Measurements from ENCODE around the gene PRSS12. TPM values are rescaled to one million over a fixed set of nuclear protein-coding genes. Genes with fewer than 3 reads are reported as not detected.

The PRSS12 gene
- polyA plus RNA-seq, 1 of the 3 experiments (the other 2 are of a cell fraction), result 137 TPM

DNA sequence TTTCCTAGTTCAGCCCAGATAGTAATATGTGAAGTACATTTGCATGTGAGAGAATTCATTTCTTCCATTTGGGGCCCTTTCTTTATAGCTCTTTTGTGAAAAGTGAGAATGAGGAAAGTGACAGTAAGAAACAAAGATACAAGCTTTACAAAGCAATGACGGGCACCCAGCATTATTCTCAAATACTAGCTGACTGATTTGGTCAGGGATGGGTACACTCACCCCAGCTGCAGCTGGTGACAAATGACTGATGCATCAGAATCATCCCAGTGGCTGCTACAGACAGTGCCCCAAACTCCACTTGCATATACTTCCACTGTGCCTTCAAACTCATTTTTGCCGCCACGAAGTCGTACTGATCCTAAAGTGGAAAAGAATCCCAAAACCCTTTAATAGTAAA is 14.8 kb downstream of the PRSS12 start:
- Histone ChIP-seq H2AFZ (ENCODE audit: low read depth) (no peak overlapping the region), H3K79me2 (ENCODE audit: insufficient read depth) (peaks cover 56% of the 10 kb centered on the region), H3K27me3 (ENCODE audit: insufficient read depth) (no peaks in the 10 kb centered on the region), H3K27ac (ENCODE audit: low read depth in 2 of 2, low read length in 1 of 2) (peak overlapping the region in 1 of 2 experiments; percentile 92; a peak in 2 of 4 replicates), H3K4me2 (peak overlapping the region; percentile 55; the same call in 1 of the 2 replicates), H3F3A (replicated peaks; ENCODE audit: insufficient read depth) (peaks cover 24% of the 10 kb centered on the region), H3K9me3 (no peaks in the 10 kb centered on the region), H3K36me3 (replicated peaks in 1 of 2; ENCODE audit: control insufficient read depth in 1 of 2, insufficient read depth in 2 of 2, low read length in 1 of 2) (peaks cover 5 to 7% of the 10 kb centered on the region in 2 experiments), H3K4me3 (ENCODE audit: low read depth in 2 of 2, low read length in 1 of 2) (no peak overlapping the region), H3K9ac (peak overlapping the region; percentile 32; the same call in 1 of the 2 replicates), H4K20me1 (ENCODE audit: insufficient read depth) (no peaks in the 10 kb centered on the region), H3K9me2 (no peaks in the 10 kb centered on the region), H3K4me1 (ENCODE audit: control insufficient read depth in 1 of 2, insufficient read depth in 2 of 2, low read depth in 1 of 2, low read length in 1 of 2) (peaks cover 23 to 32% of the 10 kb centered on the region in 2 experiments)
- WGBS (ENCODE audit: low lambda C conversion rate), result 71% methylated on average over 4 of the region's 4 CpGs
- ChIA-PET POLR2A (no interaction called here), CTCF (interaction anchor here (1.3 to 10.3 kb wide), 3 partner anchors 15 to 39 kb away, joined by 3 to 102 read pairs (median 5); partner anchors contain the start of gene PRSS12)
- TF ChIP-seq SIN3A (IDR thresholded peaks at IDR 0.05; ENCODE audit: borderline replicate concordance, low read depth, low read length), result no peak
- peak; percentile 75 for TF ChIP-seq PBX3 (IDR thresholded peaks at IDR 0.05)
- TF ChIP-seq JUND (IDR thresholded peaks at IDR 0.05), result peak; percentile 12; the same call in 1 of the 2 replicates
- peak; percentile 80 for TF ChIP-seq RFX5 (IDR thresholded peaks at IDR 0.05; ENCODE audit: low read length)
- TF ChIP-seq NFIC (IDR thresholded peaks at IDR 0.05; ENCODE audit: borderline replicate concordance), result no peak
- peak; percentile 9; the same call in 1 of the 2 replicates for TF ChIP-seq TCF12 (IDR thresholded peaks at IDR 0.05)
- no peak for DNase-seq

- Histone ChIP-seq H3K9me3 (no peaks in the 10 kb centered on the region), H2AFZ (ENCODE audit: low read depth) (no peak overlapping the region), H3K9ac (no peak overlapping the region), H3K4me3 (ENCODE audit: low read depth in 2 of 2, low read length in 1 of 2) (no peak overlapping the region), H3K9me2 (no peaks in the 10 kb centered on the region), H3K4me1 (ENCODE audit: control insufficient read depth in 1 of 2, insufficient read depth in 2 of 2, low read depth in 1 of 2, low read length in 1 of 2) (peaks cover 25 to 32% of the 10 kb centered on the region in 2 experiments), H4K20me1 (ENCODE audit: insufficient read depth) (no peaks in the 10 kb centered on the region), H3K4me2 (no peak overlapping the region), H3K27ac (ENCODE audit: low read depth in 2 of 2, low read length in 1 of 2) (no peak overlapping the region), H3K27me3 (ENCODE audit: insufficient read depth) (no peaks in the 10 kb centered on the region), H3K79me2 (ENCODE audit: insufficient read depth) (peaks cover 34% of the 10 kb centered on the region), H3F3A (replicated peaks; ENCODE audit: insufficient read depth) (peaks cover 24% of the 10 kb centered on the region), H3K36me3 (replicated peaks in 1 of 2; ENCODE audit: control insufficient read depth in 1 of 2, insufficient read depth in 2 of 2, low read length in 1 of 2) (peaks cover 12 to 15% of the 10 kb centered on the region in 2 experiments)
- WGBS (ENCODE audit: low lambda C conversion rate), result 92% methylated on average over 4 of the region's 4 CpGs
- DNase-seq, result no peak
- ChIA-PET CTCF (interaction anchor here (1.9 to 10.3 kb wide), 2 partner anchors 17 to 51 kb away, joined by 4 to 102 read pairs; partner anchors contain the start of gene PRSS12), POLR2A (no interaction called here)
- TF ChIP-seq RXRA (IDR thresholded peaks at IDR 0.05; ENCODE audit: borderline replicate concordance, low read depth) (no peak), SMC3 (IDR thresholded peaks at IDR 0.05; ENCODE audit: low read depth, low read length) (no peak), CHD2 (IDR thresholded peaks at IDR 0.05; ENCODE audit: low read length, partially characterized antibody) (no peak), YY1 (IDR thresholded peaks at IDR 0.05; ENCODE audit: low read depth) (no peak), TEAD4 (IDR thresholded peaks at IDR 0.05; ENCODE audit: borderline replicate concordance, insufficient read depth) (no peak), EZH2phosphoT487 (IDR thresholded peaks at IDR 0.05; ENCODE audit: borderline replicate concordance, low read depth) (no peak), ELF1 (IDR thresholded peaks at IDR 0.05) (no peak), SIN3A (IDR thresholded peaks at IDR 0.05; ENCODE audit: borderline replicate concordance, low read depth, low read length) (no peak), CTCF (IDR thresholded peaks at IDR 0.05) (no peak), TAF1 (IDR thresholded peaks at IDR 0.05; ENCODE audit: borderline replicate concordance, low read depth, low read length) (no peak), TCF12 (IDR thresholded peaks at IDR 0.05) (no peak), MXI1 (IDR thresholded peaks at IDR 0.05; ENCODE audit: low read depth, low read length) (no peak)
- TF ChIP-seq, protein P1, sequence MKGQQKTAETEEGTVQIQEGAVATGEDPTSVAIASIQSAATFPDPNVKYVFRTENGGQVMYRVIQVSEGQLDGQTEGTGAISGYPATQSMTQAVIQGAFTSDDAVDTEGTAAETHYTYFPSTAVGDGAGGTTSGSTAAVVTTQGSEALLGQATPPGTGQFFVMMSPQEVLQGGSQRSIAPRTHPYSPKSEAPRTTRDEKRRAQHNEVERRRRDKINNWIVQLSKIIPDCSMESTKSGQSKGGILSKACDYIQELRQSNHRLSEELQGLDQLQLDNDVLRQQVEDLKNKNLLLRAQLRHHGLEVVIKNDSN (IDR thresholded peaks at IDR 0.05; ENCODE audit: borderline replicate concordance, low read depth), result no peak
- TF ChIP-seq, protein P2, sequence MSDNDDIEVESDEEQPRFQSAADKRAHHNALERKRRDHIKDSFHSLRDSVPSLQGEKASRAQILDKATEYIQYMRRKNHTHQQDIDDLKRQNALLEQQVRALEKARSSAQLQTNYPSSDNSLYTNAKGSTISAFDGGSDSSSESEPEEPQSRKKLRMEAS (IDR thresholded peaks at IDR 0.05; ENCODE audit: low read depth), result no peak
Observed at GRCh38 chr4:118335774-118336173, 17.0 kb downstream of the PRSS12 start.
